Nasal cavity respiratory epithelium epithelial cell of viscerocranial mucosa (primary cell): ENCODE results near the gene PCDHB7. TPM values are rescaled to one million over a fixed set of nuclear protein-coding genes. Genes with fewer than 3 reads are reported as not detected.

ENCODE experiments used
- total RNA-seq: library from RNA; depleted of rRNA; stranded (reverse); fragments of >200 nt; gene quantifications from 2 replicates; pipeline ENCODE4 v1.2.3, GENCODE V29; 2014

The PCDHB7 gene
- total RNA-seq: 0.07 TPM in 1 of 2 replicates, not detected in the other

DNA sequence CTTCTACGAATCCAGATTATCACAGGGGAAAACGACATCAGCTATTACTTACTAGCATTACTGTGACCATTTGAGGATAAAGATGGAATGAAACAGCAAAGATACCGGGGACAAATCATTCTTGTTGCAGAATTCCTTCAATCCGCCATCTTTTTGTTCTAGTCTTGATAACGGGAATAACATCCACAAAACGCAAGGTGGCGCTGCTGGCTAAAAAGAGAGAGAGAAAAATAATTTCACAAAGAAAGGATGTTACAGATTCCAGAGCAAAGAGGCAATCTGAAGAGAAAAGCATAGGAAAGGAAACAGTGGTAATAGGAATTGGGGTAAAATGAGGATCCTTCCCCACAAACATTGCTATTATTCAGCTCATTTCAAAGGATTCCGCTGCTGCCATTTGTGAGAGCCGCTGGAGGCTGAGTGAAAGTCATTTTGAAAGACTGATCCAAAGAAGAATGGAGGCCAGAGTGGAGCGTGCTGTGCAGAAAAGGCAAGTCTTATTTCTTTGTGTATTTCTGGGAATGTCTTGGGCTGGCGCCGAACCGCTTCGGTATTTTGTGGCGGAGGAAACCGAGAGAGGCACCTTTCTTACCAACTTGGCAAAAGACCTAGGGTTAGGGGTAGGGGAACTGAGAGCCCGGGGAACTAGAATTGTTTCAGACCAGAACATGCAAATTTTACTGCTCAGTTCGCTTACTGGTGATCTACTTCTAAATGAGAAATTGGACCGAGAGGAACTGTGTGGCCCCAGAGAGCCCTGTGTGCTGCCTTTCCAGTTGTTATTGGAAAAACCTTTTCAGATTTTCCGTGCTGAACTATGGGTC is at the start of gene PCDHB7:
Gene PCDHB7, plus strand, starts transcription at position 264 of the 824 bp plus-strand sequence. Its CDS starts 192 bp downstream, at position 456.

GRCh38 chr5:141135030-141135717 is 37.3 kb upstream of the PCDHB7 start, which contains the start of gene PCDHB5:
PCDHB5 (plus strand) TSS chr5:141135206; CDS start chr5:141135435, 229 bp downstream.

DNA sequence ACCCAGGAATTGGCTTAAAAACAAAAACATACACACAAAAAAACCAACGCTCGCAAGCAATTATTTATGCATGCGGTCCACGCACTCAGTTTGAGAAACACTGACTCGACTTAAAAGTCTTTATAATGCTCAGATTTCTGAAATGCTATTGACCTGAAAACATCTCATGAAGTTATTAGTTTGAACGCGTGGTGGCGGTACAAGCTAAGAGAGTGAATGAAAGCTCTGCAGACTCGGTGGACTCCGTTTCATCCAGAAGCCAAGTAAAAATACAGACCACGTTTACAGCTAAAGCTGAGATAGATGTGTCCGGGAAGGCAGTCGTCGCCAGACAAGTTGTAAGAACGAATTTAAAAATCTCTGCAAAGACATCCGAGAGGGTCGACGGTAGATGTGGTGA is 22.6 kb upstream of the PCDHB7 start, which contains the start of gene PCDHB6:
Gene PCDHB6, plus strand, starts transcription at position 246 of the 400 bp plus-strand sequence. CDS start 201 bp downstream, outside the sequence.

GRCh38 chr5:141177577-141178191 is 5.2 kb downstream of the PCDHB7 start, which contains the start of gene PCDHB8:
PCDHB8 (plus strand) TSS chr5:141177790; CDS start chr5:141178035, 245 bp downstream.

GRCh38 chr5:141182248-141182647 is 9.8 kb downstream of the PCDHB7 start, which contains the start of gene PCDHB16:
PCDHB16 (plus strand) TSS chr5:141182387; CDS start chr5:141182560, 173 bp downstream.

DNA sequence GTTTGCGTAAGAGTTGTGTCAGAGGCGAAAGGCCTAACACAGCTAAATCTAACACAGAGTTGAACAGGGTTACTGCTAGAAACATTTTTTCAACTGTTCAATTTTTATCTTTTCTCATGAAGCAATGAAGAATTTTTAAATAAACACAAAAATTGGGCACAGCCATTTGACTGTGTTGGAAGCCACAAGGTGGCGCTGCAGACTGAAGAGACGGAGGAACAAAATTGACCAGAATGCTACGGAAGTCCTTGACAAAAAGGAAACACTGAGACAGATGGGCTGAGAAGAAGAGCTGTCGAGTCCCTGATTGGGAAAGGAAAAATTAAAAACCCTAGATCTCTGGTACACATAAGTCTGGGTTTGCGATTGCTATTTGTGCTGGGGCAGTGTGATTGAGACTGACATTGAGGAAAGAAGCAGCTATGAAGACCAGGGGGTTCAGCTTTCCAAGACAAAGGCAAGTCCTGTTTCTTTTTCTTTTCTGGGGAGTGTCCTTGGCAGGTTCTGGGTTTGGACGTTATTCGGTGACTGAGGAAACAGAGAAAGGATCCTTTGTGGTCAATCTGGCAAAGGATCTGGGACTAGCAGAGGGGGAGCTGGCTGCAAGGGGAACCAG is 14.6 kb downstream of the PCDHB7 start, which contains the start of gene PCDHB9:
Gene PCDHB9, plus strand, starts transcription at position 265 of the 616 bp plus-strand sequence. Its CDS starts 158 bp downstream, at position 423.

GRCh38 chr5:141192110-141192725 is 19.8 kb downstream of the PCDHB7 start, which contains the start of gene PCDHB10:
PCDHB10 (plus strand) TSS chr5:141192353; CDS start chr5:141192553, 200 bp downstream.

GRCh38 chr5:141199359-141200235 is 27.2 kb downstream of the PCDHB7 start, which contains the start of gene PCDHB11:
PCDHB11 (plus strand) TSS chr5:141199627; CDS start chr5:141199775, 148 bp downstream.

GRCh38 chr5:141208478-141208877 is 36.0 kb downstream of the PCDHB7 start, which contains the start of gene PCDHB12:
PCDHB12 (plus strand) TSS chr5:141208719; CDS start chr5:141208908, 189 bp downstream.

DNA sequence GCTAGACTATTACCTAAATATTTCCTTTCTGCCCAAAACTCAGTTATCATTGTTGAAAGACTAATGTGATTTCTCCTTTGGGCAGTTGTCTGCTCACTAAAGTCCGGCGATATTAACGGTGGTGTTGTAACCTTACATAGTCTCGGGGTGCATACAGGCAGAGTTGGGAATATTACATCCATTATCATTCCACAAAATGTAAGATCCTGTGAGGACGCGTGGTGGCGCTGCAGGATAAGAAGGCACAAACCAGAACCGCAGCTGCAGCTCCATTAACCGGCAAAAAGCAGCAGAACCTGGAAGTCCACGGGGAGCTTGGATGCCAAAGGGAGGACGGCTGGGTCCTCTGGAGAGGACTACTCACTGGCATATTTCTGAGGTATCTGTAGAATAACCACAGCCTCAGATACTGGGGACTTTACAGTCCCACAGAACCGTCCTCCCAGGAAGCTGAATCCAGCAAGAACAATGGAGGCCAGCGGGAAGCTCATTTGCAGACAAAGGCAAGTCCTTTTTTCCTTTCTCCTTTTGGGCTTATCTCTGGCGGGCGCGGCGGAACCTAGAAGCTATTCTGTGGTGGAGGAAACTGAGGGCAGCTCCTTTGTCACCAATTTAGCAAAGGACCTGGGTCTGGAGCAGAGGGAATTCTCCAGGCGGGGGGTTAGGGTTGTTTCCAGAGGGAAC is 41.4 kb downstream of the PCDHB7 start, which contains the start of gene PCDHB13:
Gene PCDHB13, plus strand, starts transcription at position 264 of the 684 bp plus-strand sequence. Its CDS starts 205 bp downstream, at position 469.

DNA sequence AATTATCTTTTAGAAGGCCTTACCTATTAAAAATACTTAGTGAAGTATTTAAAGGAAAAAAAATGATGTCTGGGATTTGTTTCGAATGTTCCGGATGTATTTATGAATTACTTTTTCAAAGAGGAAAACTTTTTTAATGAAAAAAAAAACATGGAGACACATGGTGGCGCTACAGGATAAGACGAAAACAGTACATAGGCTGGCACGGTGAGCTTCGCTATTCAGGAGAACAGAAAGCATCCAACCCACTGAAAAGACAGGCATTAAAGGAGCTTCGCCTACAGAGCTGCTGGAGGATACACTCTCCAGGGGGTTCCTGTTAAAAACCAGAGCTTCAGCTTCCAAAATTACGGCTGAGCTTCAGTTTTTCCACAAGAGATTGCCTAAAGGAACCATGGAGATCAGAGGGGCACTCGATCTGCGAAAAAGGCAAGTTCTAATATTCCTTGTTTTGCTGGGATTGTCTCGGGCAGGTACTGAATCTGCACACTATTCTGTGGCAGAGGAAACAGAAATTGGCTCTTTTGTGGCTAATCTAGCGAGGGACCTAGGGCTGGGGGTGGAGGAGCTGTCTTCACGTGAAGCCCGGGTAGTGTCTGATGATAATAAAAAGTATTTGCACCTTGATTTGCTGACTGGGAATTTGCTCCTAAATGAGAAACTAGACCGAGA is 50.8 kb downstream of the PCDHB7 start, which contains the start of gene PCDHB14:
Gene PCDHB14, plus strand, starts transcription at position 232 of the 672 bp plus-strand sequence. Its CDS starts 163 bp downstream, at position 395.

Other genes starting within 250 kb of the PCDHB7 start
- 1.4 and 6.9 TPM in 2 replicates for gene PCDHAC1, start 246.3 kb upstream of the PCDHB7 start, total RNA-seq
- gene PCDHAC2, start 206.2 kb upstream of the PCDHB7 start, total RNA-seq: 16.7 and 25.5 TPM in 2 replicates
- not detected in 2 replicates for gene PCDHB1, start 121.3 kb upstream of the PCDHB7 start, total RNA-seq
- gene PCDHB2, start 78.0 kb upstream of the PCDHB7 start, total RNA-seq: 0.34 and 4.1 TPM in 2 replicates
- under 0.01 and 0.57 TPM in 2 replicates for gene PCDHB3, start 72.2 kb upstream of the PCDHB7 start, total RNA-seq
- under 0.01 and 0.21 TPM in 2 replicates for gene PCDHB4, start 50.8 kb upstream of the PCDHB7 start, total RNA-seq
- 0.34 and 1.00 TPM in 2 replicates for gene PCDHB5, start 37.4 kb upstream of the PCDHB7 start, total RNA-seq
- 0.21 TPM in 1 of 2 replicates, not detected in the other for gene PCDHB6, start 22.6 kb upstream of the PCDHB7 start, total RNA-seq
- 0.57 TPM in 1 of 2 replicates, not detected in the other for gene PCDHB8, start 5.1 kb downstream of the PCDHB7 start, total RNA-seq
- gene PCDHB16, start 9.7 kb downstream of the PCDHB7 start, total RNA-seq: 0.07 TPM in 1 of 2 replicates, not detected in the other
- under 0.01 and 0.14 TPM in 2 replicates for gene PCDHB9, start 14.5 kb downstream of the PCDHB7 start, total RNA-seq
- under 0.01 and 0.57 TPM in 2 replicates for gene PCDHB10, start 19.7 kb downstream of the PCDHB7 start, total RNA-seq
- gene PCDHB11, start 27.0 kb downstream of the PCDHB7 start, total RNA-seq: 0.34 and 0.85 TPM in 2 replicates
- gene PCDHB12, start 36.1 kb downstream of the PCDHB7 start, total RNA-seq: under 0.01 and 0.28 TPM in 2 replicates
- gene PCDHB13, start 41.3 kb downstream of the PCDHB7 start, total RNA-seq: under 0.01 and 0.64 TPM in 2 replicates
- gene PCDHB14, start 50.7 kb downstream of the PCDHB7 start, total RNA-seq: 0.34 and 1.7 TPM in 2 replicates
- gene PCDHB15, start 72.8 kb downstream of the PCDHB7 start, total RNA-seq: 0.34 and 0.50 TPM in 2 replicates
- gene SLC25A2, start 131.4 kb downstream of the PCDHB7 start, total RNA-seq: 0.14 TPM in 1 of 2 replicates, not detected in the other
- 84.6 and 94.3 TPM in 2 replicates for gene TAF7, start 148.1 kb downstream of the PCDHB7 start, total RNA-seq
- under 0.01 and 0.43 TPM in 2 replicates for gene PCDHGA1, start 157.9 kb downstream of the PCDHB7 start, total RNA-seq
- 0.34 and 1.00 TPM in 2 replicates for gene PCDHGA2, start 166.1 kb downstream of the PCDHB7 start, total RNA-seq
- gene PCDHGA3, start 171.2 kb downstream of the PCDHB7 start, total RNA-seq: under 0.01 and 0.36 TPM in 2 replicates
- 0.34 and 1.6 TPM in 2 replicates for gene PCDHGB1, start 177.5 kb downstream of the PCDHB7 start, total RNA-seq
- gene PCDHGA4, start 182.4 kb downstream of the PCDHB7 start, total RNA-seq: under 0.01 and 1.8 TPM in 2 replicates
- gene PCDHGB2, start 187.3 kb downstream of the PCDHB7 start, total RNA-seq: under 0.01 and 1.7 TPM in 2 replicates
- under 0.01 and 0.64 TPM in 2 replicates for gene PCDHGA5, start 191.5 kb downstream of the PCDHB7 start, total RNA-seq
- gene PCDHGB3, start 197.6 kb downstream of the PCDHB7 start, total RNA-seq: 0.34 and 2.1 TPM in 2 replicates
- under 0.01 and 1.1 TPM in 2 replicates for gene PCDHGA6, start 201.2 kb downstream of the PCDHB7 start, total RNA-seq
- under 0.01 and 1.8 TPM in 2 replicates for gene PCDHGA7, start 210.1 kb downstream of the PCDHB7 start, total RNA-seq
- 3.1 and 8.0 TPM in 2 replicates for gene PCDHGB4, start 215.1 kb downstream of the PCDHB7 start, total RNA-seq
- 0.34 and 1.3 TPM in 2 replicates for gene PCDHGA8, start 220.0 kb downstream of the PCDHB7 start, total RNA-seq
- 4.8 and 14.0 TPM in 2 replicates for gene PCDHGB5, start 225.3 kb downstream of the PCDHB7 start, total RNA-seq
- gene PCDHGA9, start 230.1 kb downstream of the PCDHB7 start, total RNA-seq: 0.34 and 3.8 TPM in 2 replicates
- 0.68 and 4.0 TPM in 2 replicates for gene PCDHGB6, start 235.4 kb downstream of the PCDHB7 start, total RNA-seq
- gene PCDHGA10, start 240.3 kb downstream of the PCDHB7 start, total RNA-seq: 1.7 and 7.5 TPM in 2 replicates
- gene PCDHGB7, start 245.0 kb downstream of the PCDHB7 start, total RNA-seq: 1.4 and 9.3 TPM in 2 replicates
- gene PCDHGA11, start 248.4 kb downstream of the PCDHB7 start, total RNA-seq: 2.1 and 5.3 TPM in 2 replicates